Mesendoderm (in vitro differentiated cells): ENCODE results near the gene DUSP10.

Experiments
- DNase-seq: peaks from one replicate; pipeline ENCODE4 v3.0.0; 2013
- H2AK5ac ChIP-seq: 2 replicates; pipeline ENCODE4 v1.6.1; 2013; ENCODE audit warnings: low read length, inconsistent platforms
- H2BK120ac ChIP-seq: 2 replicates; pipeline ENCODE4 v1.6.1; 2013; ENCODE audit warnings: low read depth, mild to moderate bottlenecking, low read length, moderate library complexity, mixed read lengths
- H2BK15ac ChIP-seq: replicated peaks from 2 replicates; pipeline ENCODE4 v1.6.1; 2013; ENCODE audit warnings: low read depth, mild to moderate bottlenecking, moderate library complexity
- H2BK5ac ChIP-seq: 2 replicates; pipeline ENCODE4 v1.6.1; 2013; ENCODE audit warnings: low read length, inconsistent platforms
- H3K18ac ChIP-seq: 2 replicates; pipeline ENCODE4 v1.6.1; 2013; ENCODE audit warnings: mild to moderate bottlenecking, low read length, mixed read lengths
- H3K23ac ChIP-seq: one replicate; pipeline ENCODE4 v1.6.1; 2013; ENCODE audit warnings: low read length
- H3K27ac ChIP-seq: 2 replicates; pipeline ENCODE4 v1.5.1; 2013; ENCODE audit warnings: low read depth, mild to moderate bottlenecking, inconsistent platforms, low read length, moderate library complexity
- H3K27me3 ChIP-seq: 2 replicates; pipeline ENCODE4 v1.6.1; 2013; ENCODE audit warnings: low read length, control low read depth, mild to moderate bottlenecking, inconsistent platforms; ENCODE audit not compliant: insufficient read depth, poor library complexity
- H3K36me3 ChIP-seq: 2 replicates; pipeline ENCODE4 v1.6.1; 2013; ENCODE audit warnings: low read length, inconsistent platforms; ENCODE audit not compliant: control insufficient read depth, insufficient read depth
- H3K4ac ChIP-seq: one replicate; pipeline ENCODE4 v1.6.1; 2013; ENCODE audit warnings: low read depth, mild to moderate bottlenecking, low read length, moderate library complexity
- H3K4me1 ChIP-seq: 2 replicates; pipeline ENCODE4 v1.6.1; 2013; ENCODE audit warnings: low read depth, low read length, inconsistent platforms; ENCODE audit not compliant: control insufficient read depth
- H3K4me2 ChIP-seq: 2 replicates; pipeline ENCODE4 v1.6.1; 2013; ENCODE audit warnings: low read length
- H3K4me3 ChIP-seq: 2 replicates; pipeline ENCODE4 v1.5.1; 2013; ENCODE audit warnings: mild to moderate bottlenecking, low read length
- H3K56ac ChIP-seq: one replicate; pipeline ENCODE4 v1.6.1; 2013; ENCODE audit warnings: low read length
- H3K79me1 ChIP-seq: 2 replicates; pipeline ENCODE4 v1.6.1; 2013; ENCODE audit warnings: low read length, inconsistent platforms
- H3K79me2 ChIP-seq: 2 replicates; pipeline ENCODE4 v1.6.1; 2013; ENCODE audit warnings: mild to moderate bottlenecking, low read length; ENCODE audit not compliant: control insufficient read depth, insufficient read depth
- H3K9ac ChIP-seq: 2 replicates; pipeline ENCODE4 v1.6.1; 2013; ENCODE audit warnings: low read length, inconsistent platforms
- H4K5ac ChIP-seq: one replicate; pipeline ENCODE4 v1.6.1; 2013; ENCODE audit warnings: low read length
- H4K8ac ChIP-seq: one replicate; pipeline ENCODE4 v1.6.1; 2013; ENCODE audit warnings: low read depth, mild to moderate bottlenecking, control low read depth, low read length, moderate library complexity
- WGBS: extraction: QIAGEN DNeasy Blood & Tissue Kit; methylation state at CpG from one replicate; pipeline ENCODE4 v1.1.7; 2013; ENCODE audit warnings: low lambda C conversion rate, missing lambda C conversion rate; ENCODE audit not compliant: insufficient coverage; ENCODE audit errors: extremely low coverage; 5-methylcytosine and 5-hydroxymethylcytosine counted together

DUSP10 gene

GRCh38 chr1:221706876-221707582, 34.9 kb downstream of the DUSP10 start:
- Histone ChIP-seq H3K79me1 (no peaks in the 10 kb centered on the region), H4K5ac (no peak overlapping the region), H3K36me3 (no peaks in the 10 kb centered on the region), H3K23ac (no peak overlapping the region), H3K56ac (no peak overlapping the region), H3K79me2 (no peaks in the 10 kb centered on the region), H3K4me2 (no peak overlapping the region), H4K8ac (no peak overlapping the region), H2AK5ac (no peak overlapping the region), H3K9ac (no peak overlapping the region), H3K27me3 (no peaks in the 10 kb centered on the region), H2BK5ac (no peak overlapping the region), H3K18ac (no peak overlapping the region), H3K4me3 (no peak overlapping the region), H2BK15ac (no peak overlapping the region), H3K4ac (no peak overlapping the region), H3K4me1 (no peaks in the 10 kb centered on the region), H2BK120ac (no peak overlapping the region), H3K27ac (no peak overlapping the region)
- WGBS: no CpG with 5 or more reads among the region's 7 CpGs
- no peak for DNase-seq

- Histone ChIP-seq H3K4ac (no peak overlapping the region), H3K56ac (no peak overlapping the region), H3K27me3 (no peaks in the 10 kb centered on the region), H2BK5ac (no peak overlapping the region), H3K4me3 (no peak overlapping the region), H3K79me2 (no peaks in the 10 kb centered on the region), H3K79me1 (no peaks in the 10 kb centered on the region), H4K8ac (no peak overlapping the region), H3K4me2 (no peak overlapping the region), H2BK120ac (no peak overlapping the region), H4K5ac (no peak overlapping the region), H3K18ac (no peak overlapping the region), H2AK5ac (no peak overlapping the region), H3K9ac (no peak overlapping the region), H3K4me1 (no peaks in the 10 kb centered on the region), H2BK15ac (no peak overlapping the region), H3K27ac (no peak overlapping the region), H3K36me3 (no peaks in the 10 kb centered on the region), H3K23ac (no peak overlapping the region)
- no CpG with 5 or more reads among the region's 12 CpGs for WGBS
- no peak for DNase-seq
These were observed 35.7 kb downstream of the DUSP10 start for GRCh38 chr1:221706191-221706590.

DNA sequence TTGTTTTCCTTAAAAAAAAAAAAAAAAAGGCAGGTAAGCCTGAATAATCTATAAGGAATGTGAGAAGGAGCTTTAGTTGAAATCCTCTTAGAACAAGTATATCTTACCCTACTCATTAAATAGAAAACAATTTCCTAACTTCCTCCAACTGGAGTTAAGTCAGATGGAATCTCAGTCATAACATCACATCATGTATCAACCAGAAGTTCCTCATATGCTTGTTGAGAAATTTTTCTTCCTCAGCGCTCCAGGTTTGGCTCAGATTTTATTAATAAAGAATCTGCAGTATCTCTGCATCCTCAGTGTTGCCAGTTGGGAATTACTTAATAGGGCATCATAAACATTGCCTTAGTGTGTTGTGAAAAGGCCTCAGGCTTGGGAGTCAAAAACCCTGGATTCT, 37.6 kb downstream of the DUSP10 start:
- Histone ChIP-seq H3K18ac (no peak overlapping the region), H3K27me3 (no peaks in the 10 kb centered on the region), H3K27ac (no peak overlapping the region), H3K23ac (no peak overlapping the region), H3K9ac (no peak overlapping the region), H3K4ac (no peak overlapping the region), H3K36me3 (no peaks in the 10 kb centered on the region), H2BK5ac (no peak overlapping the region), H2BK15ac (no peak overlapping the region), H2AK5ac (no peak overlapping the region), H2BK120ac (no peak overlapping the region), H3K4me3 (no peak overlapping the region), H3K79me1 (no peaks in the 10 kb centered on the region), H3K79me2 (no peaks in the 10 kb centered on the region), H4K8ac (no peak overlapping the region), H3K56ac (no peak overlapping the region), H3K4me1 (no peaks in the 10 kb centered on the region), H4K5ac (no peak overlapping the region), H3K4me2 (no peak overlapping the region)
- no peak for DNase-seq
- WGBS: no CpG with 5 or more reads among the region's 1 CpG

DNA sequence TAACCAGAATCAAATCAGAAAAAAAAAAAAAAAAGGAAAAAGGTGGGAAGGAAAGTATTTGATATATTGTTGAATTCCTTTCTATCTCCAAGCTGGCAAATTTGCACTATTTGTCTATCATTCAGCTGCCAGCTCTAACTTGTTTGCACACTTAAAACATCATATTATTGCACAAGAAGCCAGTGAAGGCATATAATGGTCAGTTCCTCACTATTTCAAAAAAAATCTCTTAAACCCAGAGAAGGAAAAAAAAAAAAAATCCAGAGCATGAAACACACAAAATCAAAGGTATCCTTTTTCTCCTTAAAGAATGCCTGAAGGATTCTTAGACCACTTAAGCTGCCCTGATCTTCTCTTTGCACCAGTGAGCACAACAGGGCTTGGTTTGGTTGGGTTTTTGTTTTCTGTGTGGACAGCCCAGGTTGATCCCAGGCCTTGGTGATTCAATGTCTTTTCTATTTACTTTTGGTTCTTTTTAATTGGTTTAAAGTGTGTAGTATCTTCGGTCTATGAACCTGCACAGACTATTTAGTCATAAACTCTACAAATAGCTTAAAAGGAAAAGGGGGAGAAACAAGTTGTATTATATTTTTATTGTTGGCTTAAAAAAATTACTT, 40.2 kb downstream of the DUSP10 start:
- Histone ChIP-seq H2BK5ac (no peak overlapping the region), H3K27me3 (no peaks in the 10 kb centered on the region), H3K36me3 (no peaks in the 10 kb centered on the region), H3K4me1 (no peaks in the 10 kb centered on the region), H3K56ac (no peak overlapping the region), H2AK5ac (no peak overlapping the region), H4K8ac (no peak overlapping the region), H3K27ac (no peak overlapping the region), H3K79me1 (no peaks in the 10 kb centered on the region), H3K18ac (no peak overlapping the region), H3K23ac (no peak overlapping the region), H4K5ac (no peak overlapping the region), H3K79me2 (no peaks in the 10 kb centered on the region), H3K4ac (no peak overlapping the region), H2BK120ac (no peak overlapping the region), H2BK15ac (no peak overlapping the region), H3K4me3 (no peak overlapping the region), H3K4me2 (no peak overlapping the region), H3K9ac (no peak overlapping the region)
- no CpG with 5 or more reads among the region's 1 CpG for WGBS
- no peak for DNase-seq

DNA sequence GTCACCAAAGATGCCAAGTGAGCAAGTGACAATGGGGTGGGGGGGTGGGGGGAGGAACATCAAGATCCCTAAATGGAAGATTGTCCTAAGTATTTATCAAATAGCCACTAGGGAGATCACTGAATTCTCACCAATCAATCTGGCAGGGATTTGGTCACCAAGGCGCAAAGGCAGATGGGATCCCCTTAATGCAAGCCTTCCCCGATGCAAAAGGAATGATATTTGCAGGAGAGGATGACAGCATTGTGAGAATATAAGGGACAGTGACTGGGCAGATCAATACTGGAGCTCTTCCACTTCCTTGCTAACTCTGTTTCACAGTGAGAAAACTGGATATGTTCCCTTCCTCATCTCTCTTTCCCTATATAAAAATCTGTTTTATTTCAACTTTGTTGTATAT, 40.9 kb downstream of the DUSP10 start:
- H3K4ac ChIP-seq: no peak overlapping the region
- DNase-seq: no peak
- no peak overlapping the region for H2AK5ac ChIP-seq
- H3K18ac ChIP-seq: no peak overlapping the region
- no peaks in the 10 kb centered on the region for H3K79me1 ChIP-seq
- H2BK5ac ChIP-seq: no peak overlapping the region
- no peak overlapping the region for H4K5ac ChIP-seq
- no peak overlapping the region for H3K56ac ChIP-seq
- no peaks in the 10 kb centered on the region for H3K27me3 ChIP-seq
- H2BK15ac ChIP-seq: no peak overlapping the region
- no peaks in the 10 kb centered on the region for H3K79me2 ChIP-seq
- no peak overlapping the region for H3K23ac ChIP-seq
- H4K8ac ChIP-seq: no peak overlapping the region
- no peaks in the 10 kb centered on the region for H3K36me3 ChIP-seq
- WGBS: no CpG with 5 or more reads among the region's 2 CpGs
- H3K4me1 ChIP-seq: no peaks in the 10 kb centered on the region
- no peak overlapping the region for H2BK120ac ChIP-seq
- no peak overlapping the region for H3K4me2 ChIP-seq
- H3K27ac ChIP-seq: no peak overlapping the region
- no peak overlapping the region for H3K4me3 ChIP-seq
- H3K9ac ChIP-seq: no peak overlapping the region

DNA sequence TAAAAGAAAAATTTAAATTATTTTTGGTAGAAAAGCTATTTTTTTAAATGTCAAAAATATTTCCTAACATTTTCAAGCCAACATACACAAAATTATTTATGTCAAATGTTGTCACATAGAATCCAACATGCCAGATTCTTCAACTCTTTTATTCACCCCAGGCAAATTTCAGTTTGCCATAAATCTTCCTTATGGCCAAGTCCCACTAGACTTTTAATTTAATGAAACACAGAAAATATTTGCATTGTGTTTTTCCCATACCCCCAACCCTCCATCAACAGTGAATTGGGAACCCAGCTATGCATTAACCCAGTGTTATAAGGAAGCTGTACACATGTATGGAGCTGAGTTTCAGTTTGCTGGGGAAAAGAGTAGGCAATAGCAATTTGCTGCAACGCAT, 41.4 kb downstream of the DUSP10 start:
- Histone ChIP-seq H3K27ac (no peak overlapping the region), H4K5ac (no peak overlapping the region), H2BK15ac (no peak overlapping the region), H2BK5ac (no peak overlapping the region), H3K56ac (no peak overlapping the region), H3K79me2 (no peaks in the 10 kb centered on the region), H3K4me3 (no peak overlapping the region), H3K27me3 (no peaks in the 10 kb centered on the region), H4K8ac (no peak overlapping the region), H3K23ac (no peak overlapping the region), H3K9ac (no peak overlapping the region), H3K79me1 (no peaks in the 10 kb centered on the region), H2AK5ac (no peak overlapping the region), H3K36me3 (no peaks in the 10 kb centered on the region), H3K4ac (no peak overlapping the region), H2BK120ac (no peak overlapping the region), H3K4me1 (no peaks in the 10 kb centered on the region), H3K4me2 (no peak overlapping the region), H3K18ac (no peak overlapping the region)
- DNase-seq: no peak
- no CpG with 5 or more reads among the region's 1 CpG for WGBS
